WTC11 (cell line): ENCODE results near the gene MAST4.

ENCODE experiments used
- ZNF138 ChIP-seq: sonication (generic); formaldehyde crosslinking; conservative IDR thresholded peaks from 2 replicates; pipeline ENCODE4 v1.8.1; 2022; ENCODE audit warnings: mild to moderate bottlenecking, moderate library complexity, missing genetic modification reagents
- TF ChIP-seq, protein P1 (sequence below): sonication (generic); formaldehyde crosslinking; IDR thresholded peaks from 2 replicates; pipeline ENCODE4 v1.8.1; 2023; ENCODE audit warnings: mild to moderate bottlenecking, missing genetic modification reagents
- TF ChIP-seq, protein P2 (sequence below): fragments of 200-600 bp; IDR thresholded peaks from 2 replicates; pipeline ENCODE4 v1.8.0; 2022; ENCODE audit warnings: antibody characterized with exemption
- TF ChIP-seq, protein P3 (sequence below): sonication (generic); formaldehyde crosslinking; IDR thresholded peaks from 2 replicates; pipeline ENCODE4 v1.8.0; 2022; ENCODE audit warnings: mild to moderate bottlenecking, missing genetic modification reagents
- TF ChIP-seq, protein P4 (sequence below): sonication (generic); formaldehyde crosslinking; IDR thresholded peaks from 2 replicates; pipeline ENCODE4 v1.8.1; 2022; ENCODE audit warnings: low read depth, mild to moderate bottlenecking, moderate library complexity, missing genetic modification reagents, borderline replicate concordance
- TF ChIP-seq, protein P5 (sequence below): sonication (generic); formaldehyde crosslinking; IDR thresholded peaks from 2 replicates; pipeline ENCODE4 v1.8.1; 2023; ENCODE audit warnings: mild to moderate bottlenecking, moderate library complexity, missing genetic modification reagents

DNA sequence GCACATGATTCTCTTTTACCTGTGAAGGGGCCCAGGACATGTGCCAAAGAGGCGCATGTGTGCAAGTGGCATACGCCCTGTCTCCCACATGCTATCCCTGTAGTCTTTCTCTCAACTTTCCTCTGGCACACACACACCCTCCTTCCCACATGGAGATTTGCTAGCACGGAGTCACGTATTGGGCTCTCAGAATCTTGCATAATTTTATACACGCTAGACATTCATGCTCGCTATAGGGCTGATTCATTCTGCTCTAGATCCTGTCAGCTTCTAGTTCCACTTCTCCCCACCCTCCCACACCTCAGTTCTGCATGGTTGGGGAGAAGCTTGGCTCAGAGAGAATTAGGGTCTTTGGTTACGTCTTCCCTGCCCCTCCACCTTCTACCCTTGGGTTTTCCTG, 527.6 kb downstream of the MAST4 start:
- TF ChIP-seq, protein P1, sequence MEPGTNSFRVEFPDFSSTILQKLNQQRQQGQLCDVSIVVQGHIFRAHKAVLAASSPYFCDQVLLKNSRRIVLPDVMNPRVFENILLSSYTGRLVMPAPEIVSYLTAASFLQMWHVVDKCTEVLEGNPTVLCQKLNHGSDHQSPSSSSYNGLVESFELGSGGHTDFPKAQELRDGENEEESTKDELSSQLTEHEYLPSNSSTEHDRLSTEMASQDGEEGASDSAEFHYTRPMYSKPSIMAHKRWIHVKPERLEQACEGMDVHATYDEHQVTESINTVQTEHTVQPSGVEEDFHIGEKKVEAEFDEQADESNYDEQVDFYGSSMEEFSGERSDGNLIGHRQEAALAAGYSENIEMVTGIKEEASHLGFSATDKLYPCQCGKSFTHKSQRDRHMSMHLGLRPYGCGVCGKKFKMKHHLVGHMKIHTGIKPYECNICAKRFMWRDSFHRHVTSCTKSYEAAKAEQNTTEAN, result no peak
- TF ChIP-seq, protein P2, sequence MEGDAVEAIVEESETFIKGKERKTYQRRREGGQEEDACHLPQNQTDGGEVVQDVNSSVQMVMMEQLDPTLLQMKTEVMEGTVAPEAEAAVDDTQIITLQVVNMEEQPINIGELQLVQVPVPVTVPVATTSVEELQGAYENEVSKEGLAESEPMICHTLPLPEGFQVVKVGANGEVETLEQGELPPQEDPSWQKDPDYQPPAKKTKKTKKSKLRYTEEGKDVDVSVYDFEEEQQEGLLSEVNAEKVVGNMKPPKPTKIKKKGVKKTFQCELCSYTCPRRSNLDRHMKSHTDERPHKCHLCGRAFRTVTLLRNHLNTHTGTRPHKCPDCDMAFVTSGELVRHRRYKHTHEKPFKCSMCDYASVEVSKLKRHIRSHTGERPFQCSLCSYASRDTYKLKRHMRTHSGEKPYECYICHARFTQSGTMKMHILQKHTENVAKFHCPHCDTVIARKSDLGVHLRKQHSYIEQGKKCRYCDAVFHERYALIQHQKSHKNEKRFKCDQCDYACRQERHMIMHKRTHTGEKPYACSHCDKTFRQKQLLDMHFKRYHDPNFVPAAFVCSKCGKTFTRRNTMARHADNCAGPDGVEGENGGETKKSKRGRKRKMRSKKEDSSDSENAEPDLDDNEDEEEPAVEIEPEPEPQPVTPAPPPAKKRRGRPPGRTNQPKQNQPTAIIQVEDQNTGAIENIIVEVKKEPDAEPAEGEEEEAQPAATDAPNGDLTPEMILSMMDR, result no peak
- TF ChIP-seq, protein P3, sequence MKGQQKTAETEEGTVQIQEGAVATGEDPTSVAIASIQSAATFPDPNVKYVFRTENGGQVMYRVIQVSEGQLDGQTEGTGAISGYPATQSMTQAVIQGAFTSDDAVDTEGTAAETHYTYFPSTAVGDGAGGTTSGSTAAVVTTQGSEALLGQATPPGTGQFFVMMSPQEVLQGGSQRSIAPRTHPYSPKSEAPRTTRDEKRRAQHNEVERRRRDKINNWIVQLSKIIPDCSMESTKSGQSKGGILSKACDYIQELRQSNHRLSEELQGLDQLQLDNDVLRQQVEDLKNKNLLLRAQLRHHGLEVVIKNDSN (CRISPR knock-in tag), result no peak
- TF ChIP-seq, protein P4, sequence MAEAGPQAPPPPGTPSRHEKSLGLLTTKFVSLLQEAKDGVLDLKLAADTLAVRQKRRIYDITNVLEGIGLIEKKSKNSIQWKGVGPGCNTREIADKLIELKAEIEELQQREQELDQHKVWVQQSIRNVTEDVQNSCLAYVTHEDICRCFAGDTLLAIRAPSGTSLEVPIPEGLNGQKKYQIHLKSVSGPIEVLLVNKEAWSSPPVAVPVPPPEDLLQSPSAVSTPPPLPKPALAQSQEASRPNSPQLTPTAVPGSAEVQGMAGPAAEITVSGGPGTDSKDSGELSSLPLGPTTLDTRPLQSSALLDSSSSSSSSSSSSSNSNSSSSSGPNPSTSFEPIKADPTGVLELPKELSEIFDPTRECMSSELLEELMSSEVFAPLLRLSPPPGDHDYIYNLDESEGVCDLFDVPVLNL (CRISPR knock-in tag), result no peak
- TF ChIP-seq, protein P5, sequence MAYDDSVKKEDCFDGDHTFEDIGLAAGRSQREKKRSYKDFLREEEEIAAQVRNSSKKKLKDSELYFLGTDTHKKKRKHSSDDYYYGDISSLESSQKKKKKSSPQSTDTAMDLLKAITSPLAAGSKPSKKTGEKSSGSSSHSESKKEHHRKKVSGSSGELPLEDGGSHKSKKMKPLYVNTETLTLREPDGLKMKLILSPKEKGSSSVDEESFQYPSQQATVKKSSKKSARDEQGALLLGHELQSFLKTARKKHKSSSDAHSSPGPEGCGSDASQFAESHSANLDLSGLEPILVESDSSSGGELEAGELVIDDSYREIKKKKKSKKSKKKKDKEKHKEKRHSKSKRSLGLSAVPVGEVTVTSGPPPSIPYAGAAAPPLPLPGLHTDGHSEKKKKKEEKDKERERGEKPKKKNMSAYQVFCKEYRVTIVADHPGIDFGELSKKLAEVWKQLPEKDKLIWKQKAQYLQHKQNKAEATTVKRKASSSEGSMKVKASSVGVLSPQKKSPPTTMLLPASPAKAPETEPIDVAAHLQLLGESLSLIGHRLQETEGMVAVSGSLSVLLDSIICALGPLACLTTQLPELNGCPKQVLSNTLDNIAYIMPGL (CRISPR knock-in tag), result no peak
- no peak for TF ChIP-seq ZNF138 (CRISPR knock-in tag)
